Measurements from ENCODE around the gene WDR45B.

DNA sequence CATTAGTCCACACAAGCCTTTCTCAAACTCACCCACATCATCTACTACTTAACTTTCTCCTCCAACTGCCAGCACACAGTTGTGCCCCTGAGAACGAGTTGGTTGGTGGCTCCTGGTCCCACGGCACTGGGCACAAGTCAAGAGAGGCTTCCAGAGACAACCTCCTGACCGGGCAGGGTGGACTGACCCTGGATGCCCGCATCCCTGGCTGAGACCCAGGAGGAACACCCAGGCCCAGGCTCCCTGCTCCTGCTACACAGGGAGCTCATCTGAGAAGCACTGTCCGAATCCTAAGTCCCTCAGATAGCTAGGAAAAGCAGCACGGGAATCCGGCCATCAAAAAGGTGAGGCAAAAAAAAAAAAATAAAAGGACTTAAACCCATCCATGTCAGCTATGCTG is 29.0 kb downstream of the WDR45B start:
- TF ChIP-seq, protein P1, sequence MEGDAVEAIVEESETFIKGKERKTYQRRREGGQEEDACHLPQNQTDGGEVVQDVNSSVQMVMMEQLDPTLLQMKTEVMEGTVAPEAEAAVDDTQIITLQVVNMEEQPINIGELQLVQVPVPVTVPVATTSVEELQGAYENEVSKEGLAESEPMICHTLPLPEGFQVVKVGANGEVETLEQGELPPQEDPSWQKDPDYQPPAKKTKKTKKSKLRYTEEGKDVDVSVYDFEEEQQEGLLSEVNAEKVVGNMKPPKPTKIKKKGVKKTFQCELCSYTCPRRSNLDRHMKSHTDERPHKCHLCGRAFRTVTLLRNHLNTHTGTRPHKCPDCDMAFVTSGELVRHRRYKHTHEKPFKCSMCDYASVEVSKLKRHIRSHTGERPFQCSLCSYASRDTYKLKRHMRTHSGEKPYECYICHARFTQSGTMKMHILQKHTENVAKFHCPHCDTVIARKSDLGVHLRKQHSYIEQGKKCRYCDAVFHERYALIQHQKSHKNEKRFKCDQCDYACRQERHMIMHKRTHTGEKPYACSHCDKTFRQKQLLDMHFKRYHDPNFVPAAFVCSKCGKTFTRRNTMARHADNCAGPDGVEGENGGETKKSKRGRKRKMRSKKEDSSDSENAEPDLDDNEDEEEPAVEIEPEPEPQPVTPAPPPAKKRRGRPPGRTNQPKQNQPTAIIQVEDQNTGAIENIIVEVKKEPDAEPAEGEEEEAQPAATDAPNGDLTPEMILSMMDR (IDR thresholded peaks at IDR 0.05), result no peak
- TF ChIP-seq POLR2AphosphoS5 (IDR thresholded peaks at IDR 0.05; ENCODE audit: low read depth, low read length) (no peak), TCF7L2 (IDR thresholded peaks at IDR 0.05; ENCODE audit: low read depth, low read length) (no peak)
- TF ChIP-seq, protein P2, sequence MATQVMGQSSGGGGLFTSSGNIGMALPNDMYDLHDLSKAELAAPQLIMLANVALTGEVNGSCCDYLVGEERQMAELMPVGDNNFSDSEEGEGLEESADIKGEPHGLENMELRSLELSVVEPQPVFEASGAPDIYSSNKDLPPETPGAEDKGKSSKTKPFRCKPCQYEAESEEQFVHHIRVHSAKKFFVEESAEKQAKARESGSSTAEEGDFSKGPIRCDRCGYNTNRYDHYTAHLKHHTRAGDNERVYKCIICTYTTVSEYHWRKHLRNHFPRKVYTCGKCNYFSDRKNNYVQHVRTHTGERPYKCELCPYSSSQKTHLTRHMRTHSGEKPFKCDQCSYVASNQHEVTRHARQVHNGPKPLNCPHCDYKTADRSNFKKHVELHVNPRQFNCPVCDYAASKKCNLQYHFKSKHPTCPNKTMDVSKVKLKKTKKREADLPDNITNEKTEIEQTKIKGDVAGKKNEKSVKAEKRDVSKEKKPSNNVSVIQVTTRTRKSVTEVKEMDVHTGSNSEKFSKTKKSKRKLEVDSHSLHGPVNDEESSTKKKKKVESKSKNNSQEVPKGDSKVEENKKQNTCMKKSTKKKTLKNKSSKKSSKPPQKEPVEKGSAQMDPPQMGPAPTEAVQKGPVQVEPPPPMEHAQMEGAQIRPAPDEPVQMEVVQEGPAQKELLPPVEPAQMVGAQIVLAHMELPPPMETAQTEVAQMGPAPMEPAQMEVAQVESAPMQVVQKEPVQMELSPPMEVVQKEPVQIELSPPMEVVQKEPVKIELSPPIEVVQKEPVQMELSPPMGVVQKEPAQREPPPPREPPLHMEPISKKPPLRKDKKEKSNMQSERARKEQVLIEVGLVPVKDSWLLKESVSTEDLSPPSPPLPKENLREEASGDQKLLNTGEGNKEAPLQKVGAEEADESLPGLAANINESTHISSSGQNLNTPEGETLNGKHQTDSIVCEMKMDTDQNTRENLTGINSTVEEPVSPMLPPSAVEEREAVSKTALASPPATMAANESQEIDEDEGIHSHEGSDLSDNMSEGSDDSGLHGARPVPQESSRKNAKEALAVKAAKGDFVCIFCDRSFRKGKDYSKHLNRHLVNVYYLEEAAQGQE (IDR thresholded peaks at IDR 0.05; ENCODE audit: insufficient read depth in 1 of 2, low read depth in 2 of 2, low read length in 1 of 2), result no peak
